ENCODE measurements around the gene TRIM17.

- TF ChIP-seq CTCF (IDR thresholded peaks at IDR 0.05 in 4 of 5, conservative IDR thresholded peaks at IDR 0.05 in 1 of 5): no peak
- TF ChIP-seq POLR2A (IDR thresholded peaks at IDR 0.05): no peak
These were observed 24.3 kb downstream of the TRIM17 start for GRCh38 chr1:228392111-228392936.
